SU-DHL-6 (cell line): Measurements from ENCODE around the gene PLCB1.

Experiments used
- H2AFZ ChIP-seq: fragments of 200-600 bp; sonication (generic); 2 replicates; pipeline ENCODE4 v1.6.1; 2014; ENCODE audit warnings: low read depth, mild to moderate bottlenecking, moderate library complexity, mixed read lengths, antibody characterized with exemption, low read length; ENCODE audit not compliant: severe bottlenecking
- H3F3A ChIP-seq: fragments of 200-600 bp; shearing (Covaris generic); 2 replicates; pipeline ENCODE4 v1.6.0; 2016; ENCODE audit warnings: antibody characterized with exemption, mild to moderate bottlenecking; ENCODE audit not compliant: insufficient read depth
- H3K27ac ChIP-seq: fragments of 200-600 bp; sonication (generic); 2 replicates; pipeline ENCODE4 v1.5.1; 2016; ENCODE audit warnings: low read depth, mild to moderate bottlenecking, low read length, moderate library complexity, mixed read lengths
- H3K27me3 ChIP-seq: fragments of 200-600 bp; sonication (generic), shearing (Covaris generic); 2 replicates; pipeline ENCODE4 v1.6.0; 2014; ENCODE audit warnings: mild to moderate bottlenecking, low read length
- H3K36me3 ChIP-seq: fragments of 200-600 bp; sonication (generic); 2 replicates; pipeline ENCODE4 v1.6.1; 2014; ENCODE audit warnings: mild to moderate bottlenecking, low read length, mixed read lengths
- H3K4me2 ChIP-seq: fragments of 300-600, 200-600 bp; shearing (Covaris generic), sonication (generic); 2 replicates; pipeline ENCODE4 v1.6.0; 2014; ENCODE audit warnings: low read length, low read depth, mild to moderate bottlenecking; ENCODE audit not compliant: poor library complexity, severe bottlenecking
- H3K4me3 ChIP-seq: fragments of 200-600 bp; sonication (generic); 2 replicates; pipeline ENCODE4 v1.5.1; 2014; ENCODE audit warnings: antibody characterized with exemption, low read length, mild to moderate bottlenecking, mixed read lengths; ENCODE audit not compliant: insufficient read depth, poor library complexity, severe bottlenecking
- H3K79me2 ChIP-seq: fragments of 200-600 bp; sonication (generic); 2 replicates; pipeline ENCODE4 v1.6.1; 2014; ENCODE audit warnings: mild to moderate bottlenecking, low read length, moderate library complexity; ENCODE audit not compliant: insufficient read depth
- H3K9ac ChIP-seq: fragments of 200-600 bp; sonication (generic); 2 replicates; pipeline ENCODE4 v1.7.0; 2014; ENCODE audit warnings: mild to moderate bottlenecking, low read length
- H3K9me2 ChIP-seq: fragments of 200-600 bp; sonication (generic); replicated peaks from 2 replicates; pipeline ENCODE4 v1.6.1; 2014; ENCODE audit warnings: low read length; ENCODE audit not compliant: insufficient read depth
- H3K9me3 ChIP-seq: fragments of 200-600 bp; sonication (generic); 2 replicates; pipeline ENCODE4 v1.6.1; 2014; ENCODE audit warnings: low read length, mixed read lengths; ENCODE audit not compliant: insufficient read depth
- H4K20me1 ChIP-seq: fragments of 200-600 bp; sonication (generic); 2 replicates; pipeline ENCODE4 v1.6.1; 2014; ENCODE audit warnings: low read depth, mild to moderate bottlenecking, antibody characterized with exemption, low read length, moderate library complexity, mixed read lengths
- EZH2phosphoT487 ChIP-seq: fragments of 200-600 bp; sonication (generic), shearing (Covaris generic); conservative IDR thresholded peaks from 2 replicates; pipeline ENCODE4 v1.6.1; 2018; ENCODE audit warnings: mild to moderate bottlenecking, antibody characterized with exemption, low read length, moderate library complexity, mixed read lengths
- TF ChIP-seq, protein P1 (sequence below): fragments of 200-600 bp; sonication (generic); IDR thresholded peaks from one replicate; pipeline ENCODE4 v1.5.1; 2017; ENCODE audit warnings: antibody characterized with exemption, mild to moderate bottlenecking, low read length, moderate library complexity; ENCODE audit not compliant: insufficient read depth, poor library complexity, severe bottlenecking

Gene PLCB1

DNA sequence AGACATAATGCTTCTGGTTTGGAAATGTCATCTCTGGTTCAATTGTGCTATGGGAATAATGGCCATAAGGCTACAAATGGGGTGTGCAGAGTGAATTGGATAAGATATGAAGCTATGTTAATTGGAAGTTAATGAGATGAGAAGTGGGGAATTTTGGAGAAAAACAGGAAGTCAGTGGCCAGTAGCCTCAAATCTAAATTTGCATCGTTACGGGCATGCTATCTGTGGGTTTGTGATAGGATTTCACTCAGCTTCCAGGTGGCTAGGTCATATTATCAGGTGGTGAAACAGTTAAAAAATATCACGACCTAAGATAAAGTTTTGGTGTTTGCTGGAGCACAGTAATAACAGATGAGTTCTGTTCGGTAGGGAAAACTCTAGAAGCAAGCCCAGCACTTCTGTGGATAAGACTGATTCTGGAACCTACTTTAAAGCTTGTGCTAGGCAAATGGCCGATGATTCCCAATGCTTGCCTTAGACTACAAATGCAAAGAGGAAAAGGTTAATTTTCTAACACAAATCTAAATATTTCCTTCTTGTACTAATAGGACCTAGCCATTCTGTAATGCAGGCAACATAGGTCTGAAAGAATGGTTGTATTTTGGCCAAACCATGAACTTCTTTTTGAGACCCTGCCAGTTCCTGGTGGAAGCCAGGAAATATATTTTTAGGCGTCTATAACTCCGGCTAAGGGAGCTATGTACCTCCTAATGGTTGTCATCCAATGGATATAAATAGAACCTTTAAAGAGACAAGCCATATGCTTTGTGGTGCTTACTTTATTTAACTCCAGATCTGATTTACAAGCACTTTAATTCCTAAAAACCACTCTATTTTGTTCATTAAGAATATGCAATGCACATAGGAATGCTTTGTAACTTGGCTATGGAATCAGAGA is 111.0 kb downstream of the PLCB1 start:
- no peak for TF ChIP-seq EZH2phosphoT487
- TF ChIP-seq, protein P1, sequence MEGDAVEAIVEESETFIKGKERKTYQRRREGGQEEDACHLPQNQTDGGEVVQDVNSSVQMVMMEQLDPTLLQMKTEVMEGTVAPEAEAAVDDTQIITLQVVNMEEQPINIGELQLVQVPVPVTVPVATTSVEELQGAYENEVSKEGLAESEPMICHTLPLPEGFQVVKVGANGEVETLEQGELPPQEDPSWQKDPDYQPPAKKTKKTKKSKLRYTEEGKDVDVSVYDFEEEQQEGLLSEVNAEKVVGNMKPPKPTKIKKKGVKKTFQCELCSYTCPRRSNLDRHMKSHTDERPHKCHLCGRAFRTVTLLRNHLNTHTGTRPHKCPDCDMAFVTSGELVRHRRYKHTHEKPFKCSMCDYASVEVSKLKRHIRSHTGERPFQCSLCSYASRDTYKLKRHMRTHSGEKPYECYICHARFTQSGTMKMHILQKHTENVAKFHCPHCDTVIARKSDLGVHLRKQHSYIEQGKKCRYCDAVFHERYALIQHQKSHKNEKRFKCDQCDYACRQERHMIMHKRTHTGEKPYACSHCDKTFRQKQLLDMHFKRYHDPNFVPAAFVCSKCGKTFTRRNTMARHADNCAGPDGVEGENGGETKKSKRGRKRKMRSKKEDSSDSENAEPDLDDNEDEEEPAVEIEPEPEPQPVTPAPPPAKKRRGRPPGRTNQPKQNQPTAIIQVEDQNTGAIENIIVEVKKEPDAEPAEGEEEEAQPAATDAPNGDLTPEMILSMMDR = no peak
- no peak overlapping the region for H3K4me2 ChIP-seq
- H3K27me3 ChIP-seq = no peaks in the 10 kb centered on the region
- no peaks in the 10 kb centered on the region for H3K36me3 ChIP-seq
- no peak overlapping the region for H3K9ac ChIP-seq
- H3K27ac ChIP-seq = no peak overlapping the region
- no peaks in the 10 kb centered on the region for H4K20me1 ChIP-seq
- no peaks in the 10 kb centered on the region for H3K9me3 ChIP-seq
- H3K79me2 ChIP-seq = no peaks in the 10 kb centered on the region
- H2AFZ ChIP-seq = no peak overlapping the region
- no peaks in the 10 kb centered on the region for H3F3A ChIP-seq
- no peaks in the 10 kb centered on the region for H3K9me2 ChIP-seq
- H3K4me3 ChIP-seq = no peak overlapping the region

DNA sequence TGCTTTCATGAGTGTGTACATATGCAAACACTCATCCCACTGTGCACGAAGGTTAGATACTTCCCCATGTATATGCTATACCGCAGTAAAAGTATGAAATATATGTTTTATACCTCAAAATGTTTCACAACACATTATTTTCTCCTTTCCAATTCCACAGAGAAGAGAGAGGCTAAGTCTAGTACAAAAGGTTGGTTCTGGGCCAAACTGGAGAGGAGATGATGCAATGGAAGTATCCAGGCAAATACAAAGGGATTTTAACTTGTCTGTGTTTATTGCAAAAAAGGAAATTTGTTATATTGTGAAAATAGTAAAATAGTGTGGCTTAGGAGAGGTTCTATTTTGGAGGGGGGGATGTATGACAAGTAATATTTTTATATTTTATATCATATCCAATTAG is 112.6 kb downstream of the PLCB1 start:
- Histone ChIP-seq H3K36me3 (no peaks in the 10 kb centered on the region), H3K9me3 (no peaks in the 10 kb centered on the region), H3K9me2 (no peaks in the 10 kb centered on the region), H4K20me1 (no peaks in the 10 kb centered on the region), H3K27me3 (no peaks in the 10 kb centered on the region), H3K4me2 (no peak overlapping the region), H3K27ac (no peak overlapping the region), H3K4me3 (no peak overlapping the region), H3K9ac (no peak overlapping the region), H3K79me2 (no peaks in the 10 kb centered on the region), H2AFZ (no peak overlapping the region), H3F3A (no peaks in the 10 kb centered on the region)
- TF ChIP-seq, protein P1 = no peak
- no peak for TF ChIP-seq EZH2phosphoT487

DNA sequence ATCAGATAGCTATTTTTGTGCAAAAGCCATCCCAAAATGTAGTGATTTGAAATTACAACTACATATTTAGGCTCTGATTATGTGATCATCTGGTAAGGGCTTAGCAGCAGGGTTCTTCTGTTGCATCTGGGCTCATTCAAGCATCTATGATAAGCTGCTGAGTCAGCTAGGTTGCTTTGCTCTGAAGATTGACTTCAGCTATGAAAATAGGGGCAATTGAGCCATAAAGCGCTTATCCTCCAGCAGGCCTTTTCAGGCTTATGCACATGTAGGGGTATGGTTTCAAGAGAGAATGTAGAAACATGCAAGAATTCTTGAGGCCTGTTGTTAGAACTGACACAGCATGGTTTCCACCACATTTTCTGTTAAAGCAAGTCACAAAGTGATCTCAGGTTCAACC is 114.1 kb downstream of the PLCB1 start:
- no peaks in the 10 kb centered on the region for H3F3A ChIP-seq
- no peaks in the 10 kb centered on the region for H4K20me1 ChIP-seq
- H3K4me2 ChIP-seq = no peak overlapping the region
- no peaks in the 10 kb centered on the region for H3K27me3 ChIP-seq
- H3K9ac ChIP-seq = no peak overlapping the region
- H3K27ac ChIP-seq = no peak overlapping the region
- H3K79me2 ChIP-seq = no peaks in the 10 kb centered on the region
- no peak overlapping the region for H3K4me3 ChIP-seq
- no peak for TF ChIP-seq EZH2phosphoT487
- TF ChIP-seq, protein P1 = no peak
- no peaks in the 10 kb centered on the region for H3K9me2 ChIP-seq
- H2AFZ ChIP-seq = no peak overlapping the region
- no peaks in the 10 kb centered on the region for H3K9me3 ChIP-seq
- no peaks in the 10 kb centered on the region for H3K36me3 ChIP-seq
